Parathyroid adenoma (tissue), 2 donors: ENCODE measurements around the gene AP1S1.

Experiments used
- H2AFZ ChIP-seq: fragments of 300-600 bp; sonication (generic); one replicate; pipeline ENCODE4 v1.7.0; 2017; ENCODE audit warnings: antibody characterized with exemption, mild to moderate bottlenecking
- H3K27ac ChIP-seq: fragments of 300-600 bp; sonication (generic); one replicate; pipeline ENCODE4 v1.7.0; 2017
- H3K27me3 ChIP-seq: fragments of 300-600 bp; sonication (generic); one replicate; pipeline ENCODE4 v1.7.0; 2017; ENCODE audit warnings: low read length; ENCODE audit not compliant: control insufficient read depth, insufficient read depth
- H3K36me3 ChIP-seq: fragments of 300-600 bp; sonication (generic); one replicate; pipeline ENCODE4 v1.7.0; 2017; ENCODE audit warnings: low read length; ENCODE audit not compliant: control insufficient read depth, insufficient read depth
- H3K4me1 ChIP-seq: fragments of 300-600 bp; sonication (generic); one replicate; pipeline ENCODE4 v1.7.0; 2017; ENCODE audit warnings: control low read depth
- H3K4me2 ChIP-seq: fragments of 300-600 bp; sonication (generic); one replicate; pipeline ENCODE4 v1.7.0; 2017; ENCODE audit warnings: low read length
- H3K4me3 ChIP-seq: fragments of 300-600 bp; sonication (generic); one replicate; pipeline ENCODE4 v1.7.0; 2017; ENCODE audit warnings: low read depth, low read length
- H3K79me2 ChIP-seq: fragments of 300-600 bp; sonication (generic); one replicate; pipeline ENCODE4 v1.7.0; 2017; ENCODE audit warnings: control low read depth
- H3K9ac ChIP-seq: fragments of 300-600 bp; sonication (generic); one replicate; pipeline ENCODE4 v1.7.0; 2017; ENCODE audit warnings: mild to moderate bottlenecking
- H3K9me3 ChIP-seq: fragments of 300-600 bp; sonication (generic); one replicate; pipeline ENCODE4 v1.7.0; 2017; ENCODE audit warnings: low read length; ENCODE audit not compliant: control insufficient read depth
- TF ChIP-seq, protein P1 (sequence below): fragments of 300-600 bp; sonication (generic); IDR thresholded peaks from one replicate; pipeline ENCODE4 v1.7.0; 2017; ENCODE audit warnings: antibody characterized with exemption, mild to moderate bottlenecking
- donor health status: primary hyperparathyroidism.

The AP1S1 gene

DNA sequence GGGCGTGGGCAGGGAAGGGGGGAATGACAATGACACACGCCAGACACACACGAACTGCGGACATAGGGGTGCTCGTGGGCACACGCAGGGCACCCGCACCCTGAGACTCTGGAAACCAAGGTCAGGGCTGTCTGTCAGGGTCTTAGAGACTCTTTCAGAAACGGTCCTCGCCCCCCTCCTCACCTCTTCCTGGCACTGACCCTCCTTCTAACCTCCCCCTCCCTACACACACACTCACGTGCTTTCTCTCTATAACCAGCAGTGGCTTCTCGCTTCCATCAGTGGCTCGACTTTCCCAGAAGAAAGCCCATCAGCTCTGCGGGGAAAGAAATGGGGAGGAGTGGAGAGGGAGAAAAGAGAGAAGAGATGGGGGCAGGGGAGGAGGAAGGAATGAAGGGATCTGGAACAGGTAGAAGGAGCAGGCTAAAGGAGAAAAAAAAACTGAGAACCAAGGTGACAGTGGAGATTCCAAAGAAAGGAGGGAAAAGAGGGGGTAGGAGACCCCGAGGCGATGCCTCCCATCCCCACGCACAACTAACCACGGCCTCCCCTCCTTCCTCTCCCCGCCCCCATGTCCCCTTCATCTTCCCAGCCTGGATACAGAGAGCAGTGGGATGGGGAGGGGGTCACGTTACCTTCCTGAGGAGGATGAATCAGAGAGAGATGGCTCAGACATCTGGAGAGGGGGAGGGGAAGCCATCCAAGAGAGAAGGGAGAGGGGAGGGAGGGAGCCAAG, 12.8 kb downstream of the AP1S1 start:
- no peak overlapping the region for H2AFZ ChIP-seq
- H3K9me3 ChIP-seq, result no peaks in the 10 kb centered on the region
- H3K4me3 ChIP-seq, result no peak overlapping the region
- no peaks in the 10 kb centered on the region for H3K79me2 ChIP-seq
- TF ChIP-seq, protein P1, sequence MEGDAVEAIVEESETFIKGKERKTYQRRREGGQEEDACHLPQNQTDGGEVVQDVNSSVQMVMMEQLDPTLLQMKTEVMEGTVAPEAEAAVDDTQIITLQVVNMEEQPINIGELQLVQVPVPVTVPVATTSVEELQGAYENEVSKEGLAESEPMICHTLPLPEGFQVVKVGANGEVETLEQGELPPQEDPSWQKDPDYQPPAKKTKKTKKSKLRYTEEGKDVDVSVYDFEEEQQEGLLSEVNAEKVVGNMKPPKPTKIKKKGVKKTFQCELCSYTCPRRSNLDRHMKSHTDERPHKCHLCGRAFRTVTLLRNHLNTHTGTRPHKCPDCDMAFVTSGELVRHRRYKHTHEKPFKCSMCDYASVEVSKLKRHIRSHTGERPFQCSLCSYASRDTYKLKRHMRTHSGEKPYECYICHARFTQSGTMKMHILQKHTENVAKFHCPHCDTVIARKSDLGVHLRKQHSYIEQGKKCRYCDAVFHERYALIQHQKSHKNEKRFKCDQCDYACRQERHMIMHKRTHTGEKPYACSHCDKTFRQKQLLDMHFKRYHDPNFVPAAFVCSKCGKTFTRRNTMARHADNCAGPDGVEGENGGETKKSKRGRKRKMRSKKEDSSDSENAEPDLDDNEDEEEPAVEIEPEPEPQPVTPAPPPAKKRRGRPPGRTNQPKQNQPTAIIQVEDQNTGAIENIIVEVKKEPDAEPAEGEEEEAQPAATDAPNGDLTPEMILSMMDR, result no peak
- no peaks in the 10 kb centered on the region for H3K36me3 ChIP-seq
- H3K4me1 ChIP-seq, result peaks cover 17% of the 10 kb centered on the region
- H3K27me3 ChIP-seq, result peaks cover 15% of the 10 kb centered on the region
- no peak overlapping the region for H3K27ac ChIP-seq
- no peak overlapping the region for H3K4me2 ChIP-seq
- H3K9ac ChIP-seq, result no peak overlapping the region

DNA sequence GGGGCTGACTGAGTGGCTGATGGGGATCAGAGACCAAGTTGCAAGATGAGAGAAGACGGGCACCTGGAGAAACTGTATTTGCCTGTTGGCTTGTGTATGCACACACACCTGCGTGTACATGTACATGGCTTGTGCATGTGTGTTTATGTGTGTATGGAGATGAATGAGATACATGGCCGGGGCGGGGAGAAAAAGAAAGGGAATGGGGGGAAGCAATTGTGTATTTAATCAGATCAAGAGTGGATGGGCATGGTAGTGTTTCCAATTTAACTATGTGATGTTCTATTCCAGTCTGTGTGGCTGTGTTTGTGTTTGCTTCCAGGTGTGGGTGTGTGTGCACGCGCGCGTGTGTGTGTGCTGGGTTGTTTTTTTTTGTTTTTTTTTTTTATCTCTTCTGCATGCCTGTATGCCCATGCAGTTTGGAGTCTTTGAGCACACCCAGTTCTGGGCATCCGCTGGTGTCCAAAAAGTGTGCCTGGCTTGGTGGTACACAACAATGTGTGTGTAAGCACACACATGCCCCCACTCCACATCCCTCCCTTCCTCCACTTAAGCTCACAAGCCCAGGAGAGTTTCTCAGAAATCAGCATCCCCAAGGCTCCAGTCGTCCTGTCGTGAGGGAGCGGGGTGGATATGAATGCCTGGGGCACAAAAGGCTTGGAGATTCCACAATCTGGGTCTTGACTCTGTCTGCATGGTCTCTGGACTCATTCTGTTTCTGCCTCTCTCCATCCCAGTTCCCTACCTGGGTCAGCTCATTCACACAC, 13.6 kb downstream of the AP1S1 start:
- H3K4me2 ChIP-seq, result no peak overlapping the region
- H3K27ac ChIP-seq, result no peak overlapping the region
- no peak overlapping the region for H3K4me3 ChIP-seq
- H3K79me2 ChIP-seq, result no peaks in the 10 kb centered on the region
- H2AFZ ChIP-seq, result no peak overlapping the region
- H3K9me3 ChIP-seq, result no peaks in the 10 kb centered on the region
- peaks cover 22% of the 10 kb centered on the region for H3K27me3 ChIP-seq
- TF ChIP-seq, protein P1, result no peak
- peaks cover 24% of the 10 kb centered on the region for H3K4me1 ChIP-seq
- no peaks in the 10 kb centered on the region for H3K36me3 ChIP-seq
- no peak overlapping the region for H3K9ac ChIP-seq

DNA sequence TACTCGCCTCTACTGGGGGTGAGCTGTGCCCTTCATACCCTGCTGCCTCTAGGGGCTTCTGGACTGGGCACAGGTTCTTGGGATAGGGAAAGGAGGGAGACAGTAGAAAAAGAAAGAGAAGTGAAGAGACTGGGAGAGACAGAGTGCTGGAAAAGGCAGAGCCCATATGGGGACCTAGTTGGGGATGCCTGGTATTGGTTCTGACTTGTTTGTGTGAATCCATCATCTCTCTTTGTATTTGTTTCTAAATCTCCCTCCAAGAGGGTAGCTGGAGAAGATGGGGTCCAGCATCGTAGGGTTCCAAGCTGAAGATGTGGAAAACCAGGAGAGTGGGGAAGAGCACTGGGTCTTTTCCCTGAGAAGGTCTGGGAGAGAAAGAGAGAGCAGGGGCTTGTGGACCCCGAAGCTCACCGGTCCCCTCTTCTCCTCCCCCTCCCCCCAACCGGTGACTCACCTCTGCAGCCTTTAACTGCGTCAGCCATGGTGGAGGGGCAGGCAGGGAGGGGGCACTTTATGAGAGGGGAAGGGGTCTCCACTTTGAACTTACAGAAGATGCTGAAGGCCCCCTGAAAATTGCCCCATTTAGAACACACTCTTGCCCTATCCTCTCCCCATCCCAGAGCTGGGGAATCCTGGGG, 14.3 kb downstream of the AP1S1 start:
- peaks cover 26% of the 10 kb centered on the region for H3K27me3 ChIP-seq
- peaks cover 24% of the 10 kb centered on the region for H3K4me1 ChIP-seq
- H3K4me2 ChIP-seq, result no peak overlapping the region
- H3K4me3 ChIP-seq, result no peak overlapping the region
- H2AFZ ChIP-seq, result no peak overlapping the region
- no peak overlapping the region for H3K9ac ChIP-seq
- H3K79me2 ChIP-seq, result no peaks in the 10 kb centered on the region
- H3K36me3 ChIP-seq, result no peaks in the 10 kb centered on the region
- TF ChIP-seq, protein P1, result no peak
- H3K9me3 ChIP-seq, result no peaks in the 10 kb centered on the region
- H3K27ac ChIP-seq, result no peak overlapping the region

DNA sequence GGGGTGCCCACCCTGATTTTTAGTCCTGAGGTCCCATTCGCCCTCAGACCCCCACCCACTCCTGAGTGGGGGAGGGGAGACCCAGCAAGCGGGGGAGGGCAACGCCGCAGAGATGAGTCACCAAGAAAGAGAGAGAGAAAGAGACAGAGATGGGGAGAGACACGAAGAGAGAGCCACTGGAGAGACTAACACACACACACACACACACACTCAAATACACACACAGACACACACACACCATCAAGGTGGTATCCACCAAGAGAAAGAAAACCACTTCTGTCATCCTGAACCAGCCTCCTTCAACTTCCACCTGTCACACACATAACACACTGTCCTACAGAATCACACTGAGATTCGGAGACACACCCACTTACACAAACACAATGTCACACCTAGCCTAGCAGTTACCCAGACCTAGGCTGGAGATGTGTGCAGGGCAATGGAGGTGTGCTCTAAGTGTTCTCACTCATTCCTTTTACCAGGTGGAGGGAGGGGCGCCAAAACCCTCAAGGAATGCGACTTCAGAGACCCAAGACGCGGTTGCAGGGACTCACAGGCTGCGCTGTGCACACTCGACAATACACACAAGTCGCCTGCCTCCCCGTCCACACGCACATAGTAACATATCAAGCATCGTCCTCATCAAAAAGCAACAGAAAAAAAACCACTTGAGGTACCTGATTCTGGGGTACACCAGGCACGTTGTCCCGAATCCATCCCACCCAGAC, 15.0 kb downstream of the AP1S1 start:
- TF ChIP-seq, protein P1, result no peak
- no peaks in the 10 kb centered on the region for H3K36me3 ChIP-seq
- H2AFZ ChIP-seq, result no peak overlapping the region
- H3K9ac ChIP-seq, result no peak overlapping the region
- H3K79me2 ChIP-seq, result no peaks in the 10 kb centered on the region
- no peak overlapping the region for H3K27ac ChIP-seq
- H3K9me3 ChIP-seq, result no peaks in the 10 kb centered on the region
- peaks cover 30% of the 10 kb centered on the region for H3K27me3 ChIP-seq
- H3K4me3 ChIP-seq, result no peak overlapping the region
- H3K4me2 ChIP-seq, result no peak overlapping the region
- H3K4me1 ChIP-seq, result peaks cover 24% of the 10 kb centered on the region
